Heart left ventricle (tissue), 16 donors: ENCODE results near the gene MAML3. TPM values are rescaled to one million over a fixed set of nuclear protein-coding genes. Genes with fewer than 3 reads are reported as not detected.

Experiments used
- ATAC-seq, 4 donors: fragments of 200-7000 bp; cut with Tn5 transposase; one replicate each; pipeline ENCODE4 v1.9.1; 2020 to 2022; ENCODE audit warnings: moderate library complexity in 4 of 4, mild to moderate bottlenecking in 3 of 4, moderate number of reproducible peaks in 1 of 4
- DNase-seq, 5 donors: peaks; one replicate each; pipeline ENCODE4 v3.0.0-alpha.2; 2020
- H3K27ac ChIP-seq, 12 donors: fragments of 200-600 bp; sonication (generic) in 4 of 12; one replicate each; pipeline versions ENCODE4 v1.5.0 to v1.8.0; 2016 to 2022; ENCODE audit warnings: mild to moderate bottlenecking in 2 of 12
- H3K27me3 ChIP-seq, 9 donors: fragments of 200-600 bp; sonication (generic) in 2 of 9; one replicate each; pipeline versions ENCODE4 v1.5.1 to v1.8.0; 2016 to 2022; ENCODE audit warnings: mild to moderate bottlenecking in 3 of 9
- H3K36me3 ChIP-seq, 9 donors: fragments of 200-600 bp; sonication (generic) in 2 of 9; one replicate each; pipeline versions ENCODE4 v1.5.0 to v1.8.0; 2018 to 2022; ENCODE audit warnings: mild to moderate bottlenecking in 2 of 9
- H3K4me1 ChIP-seq, 12 donors: fragments of 200-600 bp; sonication (generic) in 4 of 12; one replicate each; pipeline versions ENCODE4 v1.5.0 to v1.8.0; 2016 to 2022; ENCODE audit warnings: mild to moderate bottlenecking in 3 of 12
- H3K4me3 ChIP-seq, 12 donors: fragments of 200-600 bp; sonication (generic) in 4 of 12; one replicate each; pipeline versions ENCODE4 v1.5.0 to v1.8.0; 2017 to 2022; ENCODE audit warnings: mild to moderate bottlenecking in 9 of 12, moderate library complexity in 4 of 12
- H3K9me3 ChIP-seq, 12 donors: fragments of 200-600 bp; sonication (generic) in 4 of 12; one replicate each; pipeline versions ENCODE4 v1.5.0 to v1.8.0; 2016 to 2022; ENCODE audit warnings: mild to moderate bottlenecking in 1 of 12
- POLR2A ChIP-seq, 2 donors: fragments of 450-650 bp; IDR thresholded peaks; one replicate each; pipeline ENCODE4 v1.6.1; 2017; ENCODE audit warnings: antibody characterized with exemption in 2 of 2, mild to moderate bottlenecking in 2 of 2, moderate library complexity in 2 of 2
- WGBS, 4 donors: extraction: QIAGEN DNeasy Blood & Tissue Kit in 2 of 4; methylation state at CpG; one replicate each; pipeline versions ENCODE4 v1.1.5 to v1.1.7; 2013 to 2018; 5-methylcytosine and 5-hydroxymethylcytosine counted together
- intact Hi-C, 10 donors: fragments of 100-400 bp; cut with DNase I; formaldehyde crosslinking; loops; one replicate each; pipeline versions ENCODE4 v1.11.1 to v1.14.2; 2022
- polyA plus RNA-seq, 2 donors: library from polyadenylated mRNA; stranded (reverse); fragments of 200-250 nt; gene quantifications; one replicate each; pipeline ENCODE4 v1.2.3, GENCODE V29; 2013
- total RNA-seq, 9 donors: library from RNA; depleted of rRNA in 2 of 9; stranded (reverse); fragments of >200 nt in 2 of 9; fragmentation: NEBNext Ultra II Directional in 3 of 9; extraction: Animal tissue kit (Norgen Biotek cat#: 25700) in 3 of 9; gene quantifications; one replicate each; pipeline versions ENCODE4 v1.1.0 to v1.2.4, GENCODE V29; 2016 to 2023
- TF ChIP-seq, protein P1 (sequence below), 12 donors: fragments of 200-600 bp; sonication (generic) in 4 of 12; IDR thresholded peaks; one replicate each; pipeline versions ENCODE4 v1.5.0 to v1.8.0; 2018 to 2022; ENCODE audit warnings: antibody characterized with exemption in 12 of 12, mild to moderate bottlenecking in 5 of 12
- donor health status: ischemic (EF 13 %, LVEDD 7.1; RV severe dilation, severe dysfunction).
- donor health status: healthy with polysubstance abuse.
- donor health status: DM: no; HTN: yes; CAD: no.
- donor health status: DM: no; HTN: no; CAD: no.
- donor health status: ischemic (EF 25% LVEDD 6.9; RV normal size, moderate dysfunction).
- donor health status: ischemic (EF 25% LVEDD 5.7; RV mildly dilated, moderate dysfunction).
- donor health status: healthy.
- donor health status: DM: yes; HTN: yes; CAD: no.
- donor health status: ischemic (EF 35%, LVEDD 5.7; RV mildly dilated, moderate dysfunction).
- donor health status: nonischemic (EF 11% LVEDD 7.7; RV severe dilation, severe dysfunction).
- donor health status: DM: yes; HTN: yes; CAD: no.
- donor health status: PGD.
- donor health status: ischemic (EF 29% LVEDD 5.4; RV normal size, mild dysfunction).
- donor health status: nonischemic (EF 23%, LVEDD 6.1; RV moderate dilation, normal function).

The MAML3 gene
- total and polyA plus RNA-seq, 11 donors, result 0.76 to 5.9 (median 2.4) TPM

DNA sequence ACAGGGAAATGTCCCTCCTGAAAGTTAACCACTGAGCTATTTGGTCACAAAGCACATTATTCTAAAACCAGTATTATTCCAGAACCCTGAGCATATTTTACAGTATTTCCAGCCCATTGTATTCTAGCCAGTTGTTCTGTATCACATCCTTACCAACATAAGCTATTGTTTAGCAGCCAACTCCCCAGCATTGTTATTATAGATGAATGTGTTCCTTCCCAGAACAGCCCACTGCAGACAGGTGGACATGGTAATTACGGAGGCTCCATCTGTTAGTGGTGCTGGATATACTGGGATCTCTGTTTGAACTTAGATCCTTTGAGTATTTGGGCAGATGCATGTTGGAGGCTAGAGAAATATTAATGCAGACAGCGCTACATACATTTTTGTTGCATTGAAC is 362.3 kb downstream of the MAML3 start:
- Histone ChIP-seq H3K9me3 (no peaks in the 10 kb centered on the region), H3K27ac (peak overlapping the region in 3 of 12 donors; percentile 17 to 20 (median 20)), H3K27me3 (no peaks in the 10 kb centered on the region), H3K4me1 (peaks cover 0 to 17% (median 5%) of the 10 kb centered on the region in 12 donors), H3K36me3 (no peaks in the 10 kb centered on the region), H3K4me3 (no peak overlapping the region)
- 81 to 98% (median 83%) methylated on average over 2 of the region's 2 CpGs for whole genome bisulfite sequencing, 4 donors
- ATAC-seq (peak in 3 of 4 donors; percentile 38 to 83 (median 48)), DNase-seq (no peak)
- no peak for TF ChIP-seq POLR2A (IDR thresholded peaks at IDR 0.05)
- TF ChIP-seq, protein P1, sequence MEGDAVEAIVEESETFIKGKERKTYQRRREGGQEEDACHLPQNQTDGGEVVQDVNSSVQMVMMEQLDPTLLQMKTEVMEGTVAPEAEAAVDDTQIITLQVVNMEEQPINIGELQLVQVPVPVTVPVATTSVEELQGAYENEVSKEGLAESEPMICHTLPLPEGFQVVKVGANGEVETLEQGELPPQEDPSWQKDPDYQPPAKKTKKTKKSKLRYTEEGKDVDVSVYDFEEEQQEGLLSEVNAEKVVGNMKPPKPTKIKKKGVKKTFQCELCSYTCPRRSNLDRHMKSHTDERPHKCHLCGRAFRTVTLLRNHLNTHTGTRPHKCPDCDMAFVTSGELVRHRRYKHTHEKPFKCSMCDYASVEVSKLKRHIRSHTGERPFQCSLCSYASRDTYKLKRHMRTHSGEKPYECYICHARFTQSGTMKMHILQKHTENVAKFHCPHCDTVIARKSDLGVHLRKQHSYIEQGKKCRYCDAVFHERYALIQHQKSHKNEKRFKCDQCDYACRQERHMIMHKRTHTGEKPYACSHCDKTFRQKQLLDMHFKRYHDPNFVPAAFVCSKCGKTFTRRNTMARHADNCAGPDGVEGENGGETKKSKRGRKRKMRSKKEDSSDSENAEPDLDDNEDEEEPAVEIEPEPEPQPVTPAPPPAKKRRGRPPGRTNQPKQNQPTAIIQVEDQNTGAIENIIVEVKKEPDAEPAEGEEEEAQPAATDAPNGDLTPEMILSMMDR (IDR thresholded peaks at IDR 0.05), result no peak
- intact Hi-C loops, result no loop called here

DNA sequence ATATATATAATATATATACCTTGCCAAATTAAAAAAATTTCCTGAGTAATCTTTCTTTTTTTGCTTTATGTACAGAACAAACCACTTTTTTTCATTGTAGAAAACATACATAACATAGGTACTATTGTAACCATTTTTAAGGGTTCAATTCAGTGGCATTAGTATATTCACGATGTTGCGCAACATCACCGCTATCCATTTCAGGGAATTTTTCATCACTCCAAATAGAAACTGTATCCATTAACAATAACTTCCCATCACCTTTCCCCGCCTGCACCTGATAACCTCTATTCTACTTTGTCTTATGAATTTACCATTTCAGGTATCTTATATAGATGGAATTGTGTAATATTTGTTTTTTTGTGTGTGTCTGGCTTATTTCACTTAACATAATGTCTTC is 363.7 kb downstream of the MAML3 start:
- peaks cover 0 to 17% (median 5%) of the 10 kb centered on the region in 12 donors for H3K4me1 ChIP-seq
- TF ChIP-seq, protein P1 (IDR thresholded peaks at IDR 0.05), result no peak
- TF ChIP-seq POLR2A (IDR thresholded peaks at IDR 0.05), result no peak
- no peaks in the 10 kb centered on the region for H3K36me3 ChIP-seq
- no peaks in the 10 kb centered on the region for H3K9me3 ChIP-seq
- no peak overlapping the region for H3K4me3 ChIP-seq
- no peak overlapping the region for H3K27ac ChIP-seq
- no peak for ATAC-seq
- WGBS, 4 donors, result 98 to 99% (median 98%) methylated on average over 4 of the region's 4 CpGs
- intact Hi-C loops, result no loop called here
- H3K27me3 ChIP-seq, result no peaks in the 10 kb centered on the region
- DNase-seq, result no peak

DNA sequence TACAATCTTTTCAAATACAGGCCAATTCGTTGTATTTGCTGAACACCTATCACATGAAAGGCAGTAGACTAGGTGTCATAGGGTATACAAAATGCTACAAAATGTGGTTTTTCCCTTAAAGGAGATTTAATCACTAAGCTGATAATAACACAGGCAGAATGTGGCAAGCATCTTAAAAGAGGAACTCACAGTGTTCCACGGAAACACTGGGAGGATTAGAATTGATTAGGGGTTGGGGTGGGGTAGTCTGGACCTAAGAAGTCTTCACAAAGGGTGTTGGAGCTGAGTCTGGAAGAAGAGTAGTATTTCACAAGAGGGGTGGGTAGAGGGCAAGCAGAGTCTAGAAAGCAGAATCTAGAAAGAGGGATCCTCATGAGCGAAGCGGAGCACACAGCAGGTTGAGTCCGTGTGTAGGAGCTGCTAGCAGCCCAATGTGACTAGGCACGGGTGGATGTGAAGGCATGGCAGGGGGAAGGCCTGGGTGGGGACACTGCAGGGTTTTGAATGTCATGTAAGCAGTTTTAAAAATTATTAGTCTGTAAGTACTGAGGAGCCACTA is 364.8 kb downstream of the MAML3 start:
- Histone ChIP-seq H3K4me3 (no peak overlapping the region), H3K9me3 (no peaks in the 10 kb centered on the region), H3K4me1 (peaks cover 0 to 12% (median 2%) of the 10 kb centered on the region in 12 donors), H3K36me3 (no peaks in the 10 kb centered on the region), H3K27me3 (no peaks in the 10 kb centered on the region), H3K27ac (no peak overlapping the region)
- intact Hi-C loops, result no loop called here
- no peak for TF ChIP-seq POLR2A (IDR thresholded peaks at IDR 0.05)
- TF ChIP-seq, protein P1 (IDR thresholded peaks at IDR 0.05), result no peak
- ATAC-seq (no peak), DNase-seq (no peak)
- WGBS, 4 donors, result 95 to 96% (median 95%) methylated on average over 6 of the region's 6 CpGs

DNA sequence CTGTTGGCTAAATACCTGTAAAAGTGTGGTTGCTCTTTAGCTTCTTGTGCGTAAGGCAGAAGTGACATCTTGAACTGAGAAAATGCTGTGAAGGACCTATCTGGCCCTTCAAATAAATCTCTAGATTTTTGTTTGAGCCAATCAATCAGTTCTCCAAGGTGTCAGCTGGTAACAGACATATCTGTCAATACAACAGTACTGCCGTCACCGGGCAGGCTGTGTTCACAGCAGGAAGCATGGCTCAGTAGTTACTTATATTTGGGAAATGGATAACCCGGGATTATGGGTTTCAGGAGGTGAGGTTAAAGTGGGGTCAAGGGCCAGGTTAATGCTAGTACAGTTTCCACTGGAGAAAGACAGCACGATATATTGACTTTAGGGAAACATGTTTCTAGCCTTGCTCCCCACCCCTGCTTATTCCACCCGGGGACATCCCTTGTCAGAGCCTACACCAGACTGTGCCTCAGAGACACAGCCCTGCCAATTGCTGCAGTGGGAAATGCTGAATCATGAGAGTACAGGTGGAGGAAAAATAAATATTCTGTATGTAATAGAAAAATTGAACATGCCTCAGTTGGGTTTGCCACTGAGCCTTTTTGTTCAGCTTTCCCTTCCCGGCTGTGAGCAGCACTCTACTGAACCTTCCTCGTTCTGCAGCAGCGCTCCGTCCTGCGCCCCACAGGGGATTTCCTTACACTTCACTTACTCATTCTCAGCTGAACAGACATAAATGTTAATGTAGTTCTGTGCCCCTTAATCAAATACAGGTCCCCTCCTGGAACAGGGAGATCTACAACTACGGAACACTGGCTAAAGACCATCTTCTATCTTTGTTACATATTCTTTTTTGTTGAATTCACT is 367.3 kb downstream of the MAML3 start:
- Histone ChIP-seq H3K4me1 (peaks cover 0 to 8% (median under 1%) of the 10 kb centered on the region in 12 donors), H3K4me3 (no peak overlapping the region), H3K9me3 (no peaks in the 10 kb centered on the region), H3K27me3 (no peaks in the 10 kb centered on the region), H3K36me3 (no peaks in the 10 kb centered on the region), H3K27ac (no peak overlapping the region)
- TF ChIP-seq, protein P1 (IDR thresholded peaks at IDR 0.05), result no peak
- TF ChIP-seq POLR2A (IDR thresholded peaks at IDR 0.05), result no peak
- intact Hi-C loops, result no loop called here
- no peak for DNase-seq
- 89 to 94% (median 94%) methylated on average over 12 of the region's 12 CpGs for WGBS, 4 donors
- no peak for ATAC-seq
